ENCODE data around the gene CAV2.

- TF ChIP-seq CTCF (IDR thresholded peaks at IDR 0.05) (no peak), POLR2A (IDR thresholded peaks at IDR 0.05) (no peak)
Measured at GRCh38 chr7:116493449-116493848, 6.1 kb upstream of the CAV2 start.

Data from right lobe of liver (tissue), 4 donors.